NCI-H146 treated with DMSO at 0.1 percent for 48 hours (cell line): Measurements from ENCODE around the gene PTPRK.

Experiments
- DNase-seq: peaks from one replicate; lab custom pipeline; 2025; ENCODE audit not compliant: unreplicated experiment; lab: John Stamatoyannopoulos, UW

The PTPRK gene

GRCh38 chr6:128206610-128207426 is 313.6 kb downstream of the PTPRK start:
- no peak for DNase-seq

GRCh38 chr6:128204616-128205015 is 315.8 kb downstream of the PTPRK start:
- no peak for DNase-seq

- no peak for DNase-seq
Observed at GRCh38 chr6:128202169-128202765, 318.1 kb downstream of the PTPRK start.

- no peak for DNase-seq
Observed at GRCh38 chr6:128200789-128201188, 319.6 kb downstream of the PTPRK start.

GRCh38 chr6:128199461-128199860 is 320.9 kb downstream of the PTPRK start:
- no peak for DNase-seq

GRCh38 chr6:128192972-128193371 is 327.4 kb downstream of the PTPRK start:
- DNase-seq = no peak

- DNase-seq = no peak
Observed at GRCh38 chr6:128188678-128189077, 331.7 kb downstream of the PTPRK start.

GRCh38 chr6:128186729-128187128 is 333.7 kb downstream of the PTPRK start:
- DNase-seq = no peak

GRCh38 chr6:128179876-128180438 is 340.4 kb downstream of the PTPRK start:
- DNase-seq = no peak

- no peak for DNase-seq
Observed at GRCh38 chr6:128174724-128175123, 345.7 kb downstream of the PTPRK start.

GRCh38 chr6:128172752-128173682 is 347.4 kb downstream of the PTPRK start:
- DNase-seq = no peak

- DNase-seq = no peak
Observed at GRCh38 chr6:128172081-128172480, 348.3 kb downstream of the PTPRK start.

GRCh38 chr6:128171182-128171581 is 349.2 kb downstream of the PTPRK start:
- DNase-seq = no peak

GRCh38 chr6:128168244-128168643 is 352.2 kb downstream of the PTPRK start:
- no peak for DNase-seq

GRCh38 chr6:128167552-128167951 is 352.8 kb downstream of the PTPRK start:
- DNase-seq = no peak

- DNase-seq = no peak
Observed at GRCh38 chr6:128164254-128164653, 356.1 kb downstream of the PTPRK start.

- DNase-seq = no peak
Observed at GRCh38 chr6:128162423-128162822, 358.0 kb downstream of the PTPRK start.

GRCh38 chr6:128161839-128162238 is 358.6 kb downstream of the PTPRK start:
- no peak for DNase-seq

- DNase-seq = no peak
Observed at GRCh38 chr6:128161263-128161662, 359.1 kb downstream of the PTPRK start.

GRCh38 chr6:128158496-128158895 is 361.9 kb downstream of the PTPRK start:
- no peak for DNase-seq
